Measurements from ENCODE around the gene PUS7. TPM values are rescaled to one million over a fixed set of nuclear protein-coding genes. Genes with fewer than 3 reads are reported as not detected.

PUS7 gene
- total and polyA plus RNA-seq, 4 donors: 3.4 to 17.2 (median 5.0) TPM

DNA sequence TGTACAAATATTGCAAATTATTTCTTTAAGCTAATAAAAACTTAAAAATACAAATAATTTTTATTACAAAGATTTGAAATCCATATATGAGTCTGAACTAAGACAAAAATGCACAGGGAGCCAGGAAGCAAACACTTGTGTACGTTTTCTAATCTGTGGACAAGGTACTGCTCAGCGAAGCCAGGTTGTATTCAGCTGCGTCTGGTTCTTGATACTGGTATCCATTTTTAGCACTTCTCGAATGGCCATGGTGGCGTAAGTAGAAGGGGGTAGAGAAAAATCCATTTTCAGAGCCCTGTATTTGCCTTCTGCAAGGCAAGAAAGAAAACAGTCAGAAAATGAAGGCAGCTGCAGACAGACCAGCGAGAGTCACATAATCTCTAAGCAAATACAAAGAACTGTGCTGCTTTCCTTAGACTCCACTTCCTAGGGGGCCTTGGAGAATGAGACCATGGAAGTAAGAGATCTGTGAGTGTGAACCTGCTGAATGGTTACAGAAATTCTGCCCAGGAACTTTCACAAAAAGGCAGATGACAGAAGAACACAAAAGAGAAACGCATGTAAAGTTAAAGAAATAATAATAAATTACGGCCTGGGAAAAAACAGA is 64.3 kb downstream of the PUS7 start:
- no peak overlapping the region for H3K9ac ChIP-seq (ENCODE audit: low read depth in 1 of 2, low read length in 2 of 2)
- H3K4me1 ChIP-seq (ENCODE audit: control insufficient read depth in 4 of 4, insufficient read depth in 4 of 4, low read length in 3 of 4): no peaks in the 10 kb centered on the region
- TF ChIP-seq SP1 (IDR thresholded peaks at IDR 0.05) (no peak), FOXA2 (IDR thresholded peaks at IDR 0.05) (no peak), ATF3 (IDR thresholded peaks at IDR 0.05) (no peak), EGR1 (IDR thresholded peaks at IDR 0.05; ENCODE audit: low read depth in 2 of 2) (no peak), YY1 (IDR thresholded peaks at IDR 0.05) (no peak)
- TF ChIP-seq, protein P1, sequence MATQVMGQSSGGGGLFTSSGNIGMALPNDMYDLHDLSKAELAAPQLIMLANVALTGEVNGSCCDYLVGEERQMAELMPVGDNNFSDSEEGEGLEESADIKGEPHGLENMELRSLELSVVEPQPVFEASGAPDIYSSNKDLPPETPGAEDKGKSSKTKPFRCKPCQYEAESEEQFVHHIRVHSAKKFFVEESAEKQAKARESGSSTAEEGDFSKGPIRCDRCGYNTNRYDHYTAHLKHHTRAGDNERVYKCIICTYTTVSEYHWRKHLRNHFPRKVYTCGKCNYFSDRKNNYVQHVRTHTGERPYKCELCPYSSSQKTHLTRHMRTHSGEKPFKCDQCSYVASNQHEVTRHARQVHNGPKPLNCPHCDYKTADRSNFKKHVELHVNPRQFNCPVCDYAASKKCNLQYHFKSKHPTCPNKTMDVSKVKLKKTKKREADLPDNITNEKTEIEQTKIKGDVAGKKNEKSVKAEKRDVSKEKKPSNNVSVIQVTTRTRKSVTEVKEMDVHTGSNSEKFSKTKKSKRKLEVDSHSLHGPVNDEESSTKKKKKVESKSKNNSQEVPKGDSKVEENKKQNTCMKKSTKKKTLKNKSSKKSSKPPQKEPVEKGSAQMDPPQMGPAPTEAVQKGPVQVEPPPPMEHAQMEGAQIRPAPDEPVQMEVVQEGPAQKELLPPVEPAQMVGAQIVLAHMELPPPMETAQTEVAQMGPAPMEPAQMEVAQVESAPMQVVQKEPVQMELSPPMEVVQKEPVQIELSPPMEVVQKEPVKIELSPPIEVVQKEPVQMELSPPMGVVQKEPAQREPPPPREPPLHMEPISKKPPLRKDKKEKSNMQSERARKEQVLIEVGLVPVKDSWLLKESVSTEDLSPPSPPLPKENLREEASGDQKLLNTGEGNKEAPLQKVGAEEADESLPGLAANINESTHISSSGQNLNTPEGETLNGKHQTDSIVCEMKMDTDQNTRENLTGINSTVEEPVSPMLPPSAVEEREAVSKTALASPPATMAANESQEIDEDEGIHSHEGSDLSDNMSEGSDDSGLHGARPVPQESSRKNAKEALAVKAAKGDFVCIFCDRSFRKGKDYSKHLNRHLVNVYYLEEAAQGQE (IDR thresholded peaks at IDR 0.05): no peak
- no peak overlapping the region for H3K4me3 ChIP-seq (ENCODE audit: low read depth in 1 of 3, low read length in 3 of 3)
- no peaks in the 10 kb centered on the region for H3K27me3 ChIP-seq (ENCODE audit: control insufficient read depth in 4 of 4, insufficient read depth in 4 of 4, low read length in 3 of 4)
- WGBS: 98% methylated on average over 8 of the region's 8 CpGs
- H3K9me3 ChIP-seq (ENCODE audit: control insufficient read depth in 4 of 4, low read length in 3 of 4): no peaks in the 10 kb centered on the region
- peaks cover 1 to 14% (median 2%) of the 10 kb centered on the region in 4 donors for H3K36me3 ChIP-seq (ENCODE audit: control insufficient read depth in 4 of 4, insufficient read depth in 3 of 4, low read depth in 1 of 4, low read length in 3 of 4)
- no peak for DNase-seq (ENCODE audit: low spot score)
- no peak overlapping the region for H3K27ac ChIP-seq (ENCODE audit: low read depth in 1 of 2, low read length in 2 of 2)

DNA sequence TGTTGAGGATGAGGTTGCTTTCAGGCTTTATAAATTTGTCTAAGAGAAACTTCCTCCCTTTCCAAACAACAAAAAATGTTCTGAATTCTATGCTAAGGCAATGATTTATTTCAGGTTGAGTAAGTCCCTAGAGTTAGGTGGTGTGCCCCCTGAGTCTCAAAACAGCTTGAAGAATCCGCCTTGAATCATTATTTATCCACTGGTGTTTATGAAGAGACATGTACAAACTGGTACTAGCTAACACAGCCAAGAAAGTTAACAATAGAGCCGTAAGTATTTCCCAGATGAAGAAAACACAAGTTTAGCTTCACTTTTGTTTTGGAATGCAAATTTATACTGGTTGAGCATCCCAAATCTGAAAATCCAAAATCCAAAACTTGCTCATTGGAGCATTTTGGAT is 67.2 kb downstream of the PUS7 start:
- DNase-seq (ENCODE audit: low spot score): no peak
- Histone ChIP-seq H3K27me3 (ENCODE audit: control insufficient read depth in 4 of 4, insufficient read depth in 4 of 4, low read length in 3 of 4) (no peaks in the 10 kb centered on the region), H3K4me3 (ENCODE audit: low read depth in 1 of 3, low read length in 3 of 3) (no peak overlapping the region), H3K4me1 (ENCODE audit: control insufficient read depth in 4 of 4, insufficient read depth in 4 of 4, low read length in 3 of 4) (no peaks in the 10 kb centered on the region), H3K9me3 (ENCODE audit: control insufficient read depth in 4 of 4, low read length in 3 of 4) (no peaks in the 10 kb centered on the region), H3K27ac (ENCODE audit: low read depth in 1 of 2, low read length in 2 of 2) (no peak overlapping the region), H3K36me3 (ENCODE audit: control insufficient read depth in 4 of 4, insufficient read depth in 3 of 4, low read depth in 1 of 4, low read length in 3 of 4) (peaks cover 1 to 9% (median 2%) of the 10 kb centered on the region in 4 donors), H3K9ac (ENCODE audit: low read depth in 1 of 2, low read length in 2 of 2) (no peak overlapping the region)
- 94% methylated on average over 2 of the region's 2 CpGs for WGBS
- TF ChIP-seq ATF3 (IDR thresholded peaks at IDR 0.05) (no peak), TAF1 (conservative IDR thresholded peaks at IDR 0.05) (no peak), HNF4A (conservative IDR thresholded peaks at IDR 0.05) (no peak), YY1 (IDR thresholded peaks at IDR 0.05) (no peak), ZBTB33 (IDR thresholded peaks at IDR 0.05) (no peak), NR2F2 (IDR thresholded peaks at IDR 0.05) (no peak), GABPA (IDR thresholded peaks at IDR 0.05 in 1 of 2, conservative IDR thresholded peaks at IDR 0.05 in 1 of 2) (no peak), SP1 (IDR thresholded peaks at IDR 0.05) (no peak), FOXA2 (IDR thresholded peaks at IDR 0.05) (no peak), EGR1 (IDR thresholded peaks at IDR 0.05; ENCODE audit: low read depth in 2 of 2) (no peak), HNF4G (IDR thresholded peaks at IDR 0.05) (no peak), RXRA (IDR thresholded peaks at IDR 0.05) (no peak), FOXA1 (IDR thresholded peaks at IDR 0.05) (no peak), RAD21 (IDR thresholded peaks at IDR 0.05) (no peak), JUND (IDR thresholded peaks at IDR 0.05) (no peak), MAX (IDR thresholded peaks at IDR 0.05) (no peak)
- TF ChIP-seq, protein P1 (IDR thresholded peaks at IDR 0.05): no peak
- TF ChIP-seq, protein P2, sequence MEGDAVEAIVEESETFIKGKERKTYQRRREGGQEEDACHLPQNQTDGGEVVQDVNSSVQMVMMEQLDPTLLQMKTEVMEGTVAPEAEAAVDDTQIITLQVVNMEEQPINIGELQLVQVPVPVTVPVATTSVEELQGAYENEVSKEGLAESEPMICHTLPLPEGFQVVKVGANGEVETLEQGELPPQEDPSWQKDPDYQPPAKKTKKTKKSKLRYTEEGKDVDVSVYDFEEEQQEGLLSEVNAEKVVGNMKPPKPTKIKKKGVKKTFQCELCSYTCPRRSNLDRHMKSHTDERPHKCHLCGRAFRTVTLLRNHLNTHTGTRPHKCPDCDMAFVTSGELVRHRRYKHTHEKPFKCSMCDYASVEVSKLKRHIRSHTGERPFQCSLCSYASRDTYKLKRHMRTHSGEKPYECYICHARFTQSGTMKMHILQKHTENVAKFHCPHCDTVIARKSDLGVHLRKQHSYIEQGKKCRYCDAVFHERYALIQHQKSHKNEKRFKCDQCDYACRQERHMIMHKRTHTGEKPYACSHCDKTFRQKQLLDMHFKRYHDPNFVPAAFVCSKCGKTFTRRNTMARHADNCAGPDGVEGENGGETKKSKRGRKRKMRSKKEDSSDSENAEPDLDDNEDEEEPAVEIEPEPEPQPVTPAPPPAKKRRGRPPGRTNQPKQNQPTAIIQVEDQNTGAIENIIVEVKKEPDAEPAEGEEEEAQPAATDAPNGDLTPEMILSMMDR (IDR thresholded peaks at IDR 0.05; ENCODE audit: low read depth, low read length, missing input control): no peak

Data from liver (tissue), 9 donors.